Endothelial cell (in vitro differentiated cells): ENCODE results near the gene CPEB3. TPM values are rescaled to one million over a fixed set of nuclear protein-coding genes. Genes with fewer than 3 reads are reported as not detected.
"Not testable (repeated sequence)": the region's sequence is repeated elsewhere in the genome, so short reads cannot be mapped to it uniquely, and the experiment has no call there.

ENCODE experiments used
- DNase-seq: peaks from one replicate; pipeline ENCODE4 v3.0.0; 2021; ENCODE audit warnings: low spot score
- H3K27ac Mint-ChIP-seq: one replicate; pipeline ENCODE4 v1.8.0; 2021; ENCODE audit warnings: mixed read lengths, inconsistent platforms; ENCODE audit not compliant: unreplicated experiment
- H3K27me3 Mint-ChIP-seq: one replicate; pipeline ENCODE4 v1.8.0; 2021; ENCODE audit warnings: mild to moderate bottlenecking, moderate library complexity, mixed read lengths, inconsistent platforms; ENCODE audit not compliant: unreplicated experiment
- H3K36me3 Mint-ChIP-seq: one replicate; pipeline ENCODE4 v1.8.0; 2021; ENCODE audit warnings: mild to moderate bottlenecking, low read depth, mixed read lengths, inconsistent platforms; ENCODE audit not compliant: unreplicated experiment
- H3K4me1 Mint-ChIP-seq: one replicate; pipeline ENCODE4 v1.8.0; 2021; ENCODE audit warnings: mild to moderate bottlenecking, mixed read lengths, inconsistent platforms; ENCODE audit not compliant: unreplicated experiment
- H3K4me3 Mint-ChIP-seq: one replicate; pipeline ENCODE4 v1.8.0; 2021; ENCODE audit warnings: mild to moderate bottlenecking, mixed read lengths, inconsistent platforms; ENCODE audit not compliant: unreplicated experiment
- H3K9me3 Mint-ChIP-seq: one replicate; pipeline ENCODE4 v1.8.0; 2021; ENCODE audit warnings: mixed read lengths, inconsistent platforms; ENCODE audit not compliant: unreplicated experiment
- CTCF ChIP-seq: fragments of 200-600 bp; sonication (generic); IDR thresholded peaks from one replicate; pipeline ENCODE4 v1.5.0; 2021; ENCODE audit warnings: antibody characterized with exemption; ENCODE audit not compliant: unreplicated experiment
- total RNA-seq: library from RNA; stranded (reverse); fragmentation: NEBNext Ultra II Directional; extraction: Animal tissue kit (Norgen Biotek cat#: 25700); gene quantifications from one replicate; pipeline ENCODE4 v1.2.1, GENCODE V29; 2021; ENCODE audit not compliant: unreplicated experiment

CPEB3 gene
- total RNA-seq, 1 donor from 2014 or later, result 2.4 TPM

DNA sequence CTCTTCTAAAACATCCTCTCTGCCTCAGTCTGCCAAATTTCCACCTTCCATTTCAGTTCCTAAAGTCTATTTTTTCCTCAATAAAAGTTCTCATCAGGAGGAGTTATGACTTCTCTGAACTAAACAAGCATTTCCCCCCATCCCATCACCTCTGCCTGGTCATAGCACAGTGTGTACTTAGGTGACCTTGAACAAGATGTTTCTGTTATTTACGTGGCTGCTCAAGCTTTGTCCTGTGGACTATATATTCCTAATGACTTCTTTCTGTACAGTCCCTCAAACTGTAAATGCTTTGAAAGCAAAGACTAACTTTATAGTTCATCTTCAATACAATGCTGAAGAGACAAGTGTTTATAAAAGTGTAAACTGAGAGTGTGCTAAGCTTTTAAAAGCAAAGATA lies 166.9 kb downstream of the CPEB3 start:
- no peak overlapping the region for H3K27ac Mint-ChIP-seq
- no peaks in the 10 kb centered on the region for H3K9me3 Mint-ChIP-seq
- no peak for TF ChIP-seq CTCF
- H3K4me1 Mint-ChIP-seq, result peaks cover 4% of the 10 kb centered on the region
- H3K27me3 Mint-ChIP-seq, result peaks cover under 1% of the 10 kb centered on the region
- no peaks in the 10 kb centered on the region for H3K36me3 Mint-ChIP-seq
- no peak overlapping the region for H3K4me3 Mint-ChIP-seq
- DNase-seq, result no peak

DNA sequence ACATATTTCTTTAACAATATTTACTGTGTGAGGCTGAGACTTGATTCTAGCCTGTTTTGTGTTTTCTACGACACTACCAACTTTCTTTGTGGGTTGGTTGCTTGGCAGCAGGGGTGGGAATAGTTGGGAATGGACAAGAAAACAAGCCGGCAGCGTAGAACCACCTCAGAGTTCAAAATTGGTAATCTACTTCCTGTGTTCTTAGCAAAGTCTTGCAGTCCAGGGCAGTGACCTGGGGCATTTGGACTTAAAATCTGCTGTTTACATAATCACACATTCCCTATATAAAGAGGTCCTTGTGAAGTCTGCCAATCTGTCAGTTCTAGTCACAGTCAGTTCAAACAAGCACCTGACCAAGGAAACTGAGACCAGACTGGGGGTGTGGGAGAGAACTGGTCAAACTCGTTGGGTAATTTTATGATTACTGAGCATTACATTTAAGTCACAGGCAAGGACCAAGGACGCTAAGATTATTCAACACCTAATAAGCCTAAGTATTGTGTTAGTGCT lies 167.9 kb downstream of the CPEB3 start:
- H3K9me3 Mint-ChIP-seq, result no peaks in the 10 kb centered on the region
- no peaks in the 10 kb centered on the region for H3K36me3 Mint-ChIP-seq
- H3K4me3 Mint-ChIP-seq, result no peak overlapping the region
- H3K27me3 Mint-ChIP-seq, result no peaks in the 10 kb centered on the region
- TF ChIP-seq CTCF, result no peak
- DNase-seq, result no peak
- H3K4me1 Mint-ChIP-seq, result peaks cover 4% of the 10 kb centered on the region
- no peak overlapping the region for H3K27ac Mint-ChIP-seq

DNA sequence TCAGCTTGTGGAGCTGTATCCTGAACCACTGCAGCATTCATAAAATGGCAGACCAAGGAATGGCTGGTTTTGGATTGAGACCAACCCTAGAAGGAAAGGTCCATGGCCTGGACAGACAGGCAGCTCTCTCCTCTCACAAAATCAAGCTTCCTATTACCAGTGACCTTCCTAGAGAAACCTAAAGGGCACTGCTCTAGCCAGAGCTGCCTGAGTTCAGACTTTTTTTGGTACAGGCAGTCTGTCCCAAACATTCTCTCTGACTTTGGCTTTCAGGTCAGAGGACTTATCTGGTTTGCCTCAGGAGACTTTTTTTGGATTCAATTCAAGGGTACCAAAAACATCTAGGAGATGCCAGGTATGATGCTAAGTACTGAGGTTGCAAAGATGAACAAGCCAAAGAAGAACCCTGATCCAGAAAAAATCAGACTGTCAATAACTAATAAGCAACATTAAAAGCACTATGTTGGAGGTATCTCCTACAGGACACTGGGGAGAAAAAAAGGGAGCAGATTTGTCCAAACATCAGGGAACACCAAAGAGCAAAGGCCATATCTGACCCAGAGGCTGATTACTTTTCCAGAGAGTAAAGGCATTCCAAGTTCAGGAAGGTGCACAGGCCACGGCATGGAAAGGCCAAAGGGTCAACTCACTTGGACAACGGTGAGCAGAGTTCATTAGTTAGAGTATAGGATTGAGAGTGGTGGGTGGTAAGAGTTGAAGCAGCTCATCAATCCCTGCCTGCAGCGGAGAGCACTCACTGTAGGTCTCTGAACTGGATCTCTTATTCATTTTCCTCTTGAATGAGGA lies 169.0 kb downstream of the CPEB3 start:
- Mint-ChIP-seq H3K4me3 (no peak overlapping the region), H3K27ac (no peak overlapping the region), H3K36me3 (no peaks in the 10 kb centered on the region), H3K4me1 (peaks cover 4% of the 10 kb centered on the region), H3K9me3 (no peaks in the 10 kb centered on the region), H3K27me3 (no peaks in the 10 kb centered on the region)
- TF ChIP-seq CTCF, result no peak
- no peak for DNase-seq

- no peaks in the 10 kb centered on the region for H3K36me3 Mint-ChIP-seq
- H3K27ac Mint-ChIP-seq, result no peak overlapping the region
- no peak for DNase-seq
- no peak overlapping the region for H3K4me3 Mint-ChIP-seq
- TF ChIP-seq CTCF, result no peak
- H3K4me1 Mint-ChIP-seq, result peaks cover 4% of the 10 kb centered on the region
- no peaks in the 10 kb centered on the region for H3K27me3 Mint-ChIP-seq
- H3K9me3 Mint-ChIP-seq, result no peaks in the 10 kb centered on the region
Measured at GRCh38 chr10:92119340-92119739, 171.5 kb downstream of the CPEB3 start.

GRCh38 chr10:92114917-92115316 lies 176.0 kb downstream of the CPEB3 start:
- H3K36me3 Mint-ChIP-seq, DNase-seq, H3K9me3 Mint-ChIP-seq, H3K4me1 Mint-ChIP-seq, H3K27ac Mint-ChIP-seq, H3K4me3 Mint-ChIP-seq, H3K27me3 Mint-ChIP-seq: not testable (repeated sequence)
